Measurements from ENCODE around the gene ZNF784. TPM values are rescaled to one million over a fixed set of nuclear protein-coding genes. Genes with fewer than 3 reads are reported as not detected.

The ZNF784 gene
- total RNA-seq, 1 donor from 2014 or later = 12.4 TPM

DNA sequence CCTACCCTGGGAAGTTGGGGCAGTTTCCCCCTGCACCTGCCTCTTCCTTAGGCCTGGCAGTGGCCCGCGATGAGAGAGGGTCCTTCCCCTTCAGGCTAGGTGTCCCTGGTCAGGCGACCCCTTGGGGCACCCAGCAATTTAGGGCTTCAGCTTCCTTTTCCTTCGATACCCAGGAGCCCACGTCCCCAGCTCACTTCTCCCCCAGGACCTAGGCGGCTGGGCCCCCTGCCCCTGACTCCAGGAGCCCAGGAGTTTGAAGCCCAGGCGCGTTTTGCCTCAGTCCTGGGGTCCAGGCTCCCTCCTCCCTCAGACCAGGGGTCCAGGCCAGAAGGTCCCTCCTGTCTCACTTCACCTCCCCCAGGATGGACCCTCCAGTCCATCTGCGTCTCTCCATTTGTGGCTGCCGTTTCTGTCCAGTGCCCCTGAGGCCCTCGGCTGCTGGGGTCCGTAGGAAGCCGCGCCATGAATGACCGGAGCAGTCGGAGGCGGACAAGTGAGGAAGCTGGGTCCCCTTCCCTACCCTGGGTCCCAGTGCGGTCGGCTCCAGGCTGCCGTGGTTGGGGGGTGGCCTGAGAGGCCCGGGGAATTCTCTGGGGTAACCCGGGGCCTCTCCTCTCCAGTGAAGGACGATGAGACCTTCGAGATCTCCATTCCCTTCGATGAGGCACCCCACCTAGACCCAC, 24.4 kb upstream of the ZNF784 start:
- H3K4me3 Mint-ChIP-seq = peak overlapping the region; percentile 88
- peaks cover 2% of the 10 kb centered on the region for H3K27me3 Mint-ChIP-seq (ENCODE audit: low read depth)
- DNase-seq (ENCODE audit: low read depth, low spot score) = no peak
- peaks cover 6% of the 10 kb centered on the region for H3K36me3 Mint-ChIP-seq (ENCODE audit: low read depth)
- H3K9me3 Mint-ChIP-seq = no peaks in the 10 kb centered on the region
- H3K4me1 Mint-ChIP-seq = peaks cover 26% of the 10 kb centered on the region
- no peak overlapping the region for H3K27ac Mint-ChIP-seq (ENCODE audit: unreplicated experiment)
- TF ChIP-seq, protein P1, sequence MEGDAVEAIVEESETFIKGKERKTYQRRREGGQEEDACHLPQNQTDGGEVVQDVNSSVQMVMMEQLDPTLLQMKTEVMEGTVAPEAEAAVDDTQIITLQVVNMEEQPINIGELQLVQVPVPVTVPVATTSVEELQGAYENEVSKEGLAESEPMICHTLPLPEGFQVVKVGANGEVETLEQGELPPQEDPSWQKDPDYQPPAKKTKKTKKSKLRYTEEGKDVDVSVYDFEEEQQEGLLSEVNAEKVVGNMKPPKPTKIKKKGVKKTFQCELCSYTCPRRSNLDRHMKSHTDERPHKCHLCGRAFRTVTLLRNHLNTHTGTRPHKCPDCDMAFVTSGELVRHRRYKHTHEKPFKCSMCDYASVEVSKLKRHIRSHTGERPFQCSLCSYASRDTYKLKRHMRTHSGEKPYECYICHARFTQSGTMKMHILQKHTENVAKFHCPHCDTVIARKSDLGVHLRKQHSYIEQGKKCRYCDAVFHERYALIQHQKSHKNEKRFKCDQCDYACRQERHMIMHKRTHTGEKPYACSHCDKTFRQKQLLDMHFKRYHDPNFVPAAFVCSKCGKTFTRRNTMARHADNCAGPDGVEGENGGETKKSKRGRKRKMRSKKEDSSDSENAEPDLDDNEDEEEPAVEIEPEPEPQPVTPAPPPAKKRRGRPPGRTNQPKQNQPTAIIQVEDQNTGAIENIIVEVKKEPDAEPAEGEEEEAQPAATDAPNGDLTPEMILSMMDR (conservative IDR thresholded peaks at IDR 0.05) = no peak

DNA sequence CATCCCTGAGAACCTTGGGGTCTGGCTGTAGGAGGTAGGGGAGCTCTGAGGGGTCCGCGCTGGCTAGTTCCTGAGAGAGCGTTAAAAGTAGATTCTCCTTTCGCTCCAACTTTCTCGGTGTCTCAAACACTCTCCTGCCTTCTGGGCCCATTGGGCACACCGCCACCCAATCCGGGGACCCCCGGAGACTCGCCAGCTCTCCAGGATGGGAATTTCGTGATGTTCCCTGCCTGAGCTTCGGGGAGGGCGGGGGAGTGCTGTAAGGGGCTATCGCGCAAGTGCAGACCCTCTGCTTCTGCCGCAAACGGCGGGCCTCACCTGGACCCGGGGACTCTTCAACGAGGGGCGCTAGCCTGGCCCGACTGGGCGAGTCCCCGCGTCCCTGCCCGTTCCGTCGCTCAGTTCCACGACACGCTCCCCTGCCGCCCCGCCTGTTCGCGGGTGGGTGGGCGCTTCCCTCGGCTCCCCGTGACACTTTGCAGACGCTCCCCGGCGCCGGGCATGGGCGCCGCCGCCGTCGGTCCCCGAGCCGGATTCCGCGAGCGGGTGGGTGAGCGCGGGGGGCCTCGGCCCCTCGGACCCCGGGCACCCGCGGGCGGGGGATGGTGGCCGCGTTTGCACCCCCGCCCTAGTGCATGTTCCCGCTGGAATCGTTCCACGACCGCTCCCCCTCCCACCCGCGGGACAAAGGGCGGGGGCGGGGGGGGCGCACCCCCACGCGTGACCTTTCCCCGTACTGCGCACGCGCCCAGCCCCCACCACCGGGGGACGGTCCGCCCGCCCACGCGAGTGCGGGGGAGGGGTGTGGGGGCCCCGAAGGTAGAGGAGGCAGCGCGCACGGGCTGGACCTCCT, 23.6 kb upstream of the ZNF784 start, which contains the start of gene CCDC106:
Gene CCDC106 (plus strand): TSS at position 481 of the 853 bp plus-strand sequence. CDS start 835 bp downstream, outside the sequence.
- Mint-ChIP-seq H3K27me3 (ENCODE audit: low read depth) (peaks cover 6% of the 10 kb centered on the region), H3K27ac (ENCODE audit: unreplicated experiment) (peak within 1 kb of the TSS; percentile 92), H3K9me3 (no peaks in the 10 kb centered on the region), H3K4me1 (peaks cover 32% of the 10 kb centered on the region), H3K4me3 (peak within 1 kb of the TSS; percentile 91), H3K36me3 (ENCODE audit: low read depth) (peaks cover 10% of the 10 kb centered on the region)
- TF ChIP-seq, protein P1 (conservative IDR thresholded peaks at IDR 0.05) = no peak
- peak; percentile 62 for DNase-seq (ENCODE audit: low read depth, low spot score)

DNA sequence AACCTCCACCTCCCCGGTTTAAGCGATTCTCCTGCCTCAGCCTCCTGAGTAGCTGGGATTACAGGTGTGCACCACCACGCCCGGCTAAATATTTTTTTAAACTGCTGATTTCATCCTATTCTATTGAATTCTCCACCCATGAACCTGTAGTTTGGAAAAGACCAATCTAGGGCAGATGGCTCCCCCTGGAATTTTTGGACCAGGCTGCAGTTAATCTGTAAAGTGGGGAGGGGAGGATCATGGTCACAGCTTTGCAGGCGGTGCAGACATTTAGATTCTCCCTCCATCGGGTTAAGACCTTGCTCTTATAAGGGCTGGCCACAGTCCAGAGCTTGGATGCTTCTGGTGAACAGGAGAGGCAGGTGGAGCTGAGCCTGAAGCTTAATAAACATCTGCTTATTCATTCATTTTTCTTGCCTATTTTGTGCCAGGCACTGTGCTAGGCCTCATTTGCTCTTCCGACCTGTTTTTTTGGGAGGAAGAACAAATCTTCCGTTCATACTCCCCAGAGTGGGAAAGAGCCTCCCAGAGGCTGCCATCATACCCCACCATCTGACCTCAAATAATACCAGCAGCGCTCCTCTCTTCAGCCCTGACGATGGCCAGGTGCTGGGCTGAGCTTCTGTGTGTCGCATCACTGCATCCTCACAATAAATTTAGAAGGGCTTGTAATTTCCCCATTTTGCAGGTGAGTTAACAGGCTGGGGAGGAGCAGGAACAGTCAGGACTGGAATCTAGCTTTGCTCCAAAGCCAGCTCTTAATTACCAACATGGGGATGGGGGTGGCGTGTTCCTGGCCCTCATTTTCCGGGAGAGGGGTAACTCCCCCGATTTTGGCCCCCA, 22.7 kb upstream of the ZNF784 start:
- H3K27me3 Mint-ChIP-seq (ENCODE audit: low read depth) = peaks cover 10% of the 10 kb centered on the region
- H3K4me1 Mint-ChIP-seq = peaks cover 36% of the 10 kb centered on the region
- DNase-seq (ENCODE audit: low read depth, low spot score) = no peak
- no peaks in the 10 kb centered on the region for H3K9me3 Mint-ChIP-seq
- no peak overlapping the region for H3K27ac Mint-ChIP-seq (ENCODE audit: unreplicated experiment)
- H3K4me3 Mint-ChIP-seq = peak overlapping the region; percentile 91
- TF ChIP-seq, protein P1 (conservative IDR thresholded peaks at IDR 0.05) = no peak
- H3K36me3 Mint-ChIP-seq (ENCODE audit: low read depth) = peaks cover 11% of the 10 kb centered on the region

DNA sequence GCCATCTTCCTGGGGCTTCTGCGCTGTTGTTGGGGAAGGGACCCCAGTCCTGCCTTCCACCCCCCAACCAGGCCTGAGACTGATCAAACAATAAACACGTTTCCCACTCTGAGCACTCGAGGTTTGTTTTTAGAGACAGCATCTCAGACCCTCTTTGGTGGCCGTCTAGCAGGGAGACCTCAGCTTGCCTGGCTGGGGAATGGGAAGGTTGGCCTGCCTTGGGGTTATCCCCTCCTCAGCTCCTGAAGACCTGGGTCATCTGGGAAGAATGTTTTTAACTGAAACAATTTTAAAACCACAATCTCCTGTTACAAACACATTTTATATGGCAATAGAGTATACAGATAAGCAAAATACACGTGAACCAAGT, 21.1 kb upstream of the ZNF784 start:
- Mint-ChIP-seq H3K4me1 (peaks cover 48% of the 10 kb centered on the region), H3K4me3 (peak overlapping the region; percentile 87), H3K9me3 (no peaks in the 10 kb centered on the region), H3K36me3 (ENCODE audit: low read depth) (peaks cover 12% of the 10 kb centered on the region), H3K27ac (ENCODE audit: unreplicated experiment) (no peak overlapping the region), H3K27me3 (ENCODE audit: low read depth) (peaks cover 20% of the 10 kb centered on the region)
- no peak for DNase-seq (ENCODE audit: low read depth, low spot score)
- TF ChIP-seq, protein P1 (conservative IDR thresholded peaks at IDR 0.05) = no peak

DNA sequence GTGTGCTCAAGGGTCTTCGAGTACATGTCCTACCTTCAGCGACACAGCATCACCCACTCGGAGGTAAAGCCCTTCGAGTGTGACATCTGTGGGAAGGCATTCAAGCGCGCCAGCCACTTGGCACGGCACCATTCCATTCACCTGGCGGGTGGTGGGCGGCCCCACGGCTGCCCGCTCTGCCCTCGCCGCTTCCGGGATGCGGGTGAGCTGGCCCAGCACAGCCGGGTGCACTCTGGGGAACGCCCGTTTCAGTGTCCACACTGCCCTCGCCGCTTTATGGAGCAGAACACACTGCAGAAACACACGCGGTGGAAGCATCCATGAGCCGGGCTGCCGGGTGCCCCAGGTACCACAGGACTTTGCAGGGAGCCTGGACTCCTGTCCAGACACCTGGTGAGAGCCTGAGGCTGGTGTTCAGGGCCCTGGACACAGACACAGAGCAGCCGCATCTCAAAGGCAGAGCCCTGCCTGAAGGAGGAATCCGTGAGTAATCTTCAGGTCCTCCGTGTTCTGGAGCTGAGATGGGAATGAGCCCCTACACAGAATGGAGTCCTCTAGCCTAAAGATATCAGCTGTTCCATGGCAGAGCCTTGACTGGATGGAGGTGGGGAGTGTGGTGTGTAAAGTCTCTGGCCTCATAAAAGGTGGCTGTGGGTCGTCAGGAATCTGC, 20.6 kb upstream of the ZNF784 start:
- no peak for DNase-seq (ENCODE audit: low read depth, low spot score)
- TF ChIP-seq, protein P1 (conservative IDR thresholded peaks at IDR 0.05) = no peak
- Mint-ChIP-seq H3K27me3 (ENCODE audit: low read depth) (peaks cover 21% of the 10 kb centered on the region), H3K4me3 (peak overlapping the region; percentile 98), H3K4me1 (peaks cover 51% of the 10 kb centered on the region), H3K9me3 (no peaks in the 10 kb centered on the region), H3K36me3 (ENCODE audit: low read depth) (peaks cover 14% of the 10 kb centered on the region), H3K27ac (ENCODE audit: unreplicated experiment) (no peak overlapping the region)
